NCI-H524 treated with DMSO at 0.1 percent for 48 hours (cell line): ENCODE measurements around the gene ST6GALNAC5.

Experiments
- DNase-seq: peaks from one replicate; lab custom pipeline; 2025; lab: John Stamatoyannopoulos, UW

ST6GALNAC5 gene

DNA sequence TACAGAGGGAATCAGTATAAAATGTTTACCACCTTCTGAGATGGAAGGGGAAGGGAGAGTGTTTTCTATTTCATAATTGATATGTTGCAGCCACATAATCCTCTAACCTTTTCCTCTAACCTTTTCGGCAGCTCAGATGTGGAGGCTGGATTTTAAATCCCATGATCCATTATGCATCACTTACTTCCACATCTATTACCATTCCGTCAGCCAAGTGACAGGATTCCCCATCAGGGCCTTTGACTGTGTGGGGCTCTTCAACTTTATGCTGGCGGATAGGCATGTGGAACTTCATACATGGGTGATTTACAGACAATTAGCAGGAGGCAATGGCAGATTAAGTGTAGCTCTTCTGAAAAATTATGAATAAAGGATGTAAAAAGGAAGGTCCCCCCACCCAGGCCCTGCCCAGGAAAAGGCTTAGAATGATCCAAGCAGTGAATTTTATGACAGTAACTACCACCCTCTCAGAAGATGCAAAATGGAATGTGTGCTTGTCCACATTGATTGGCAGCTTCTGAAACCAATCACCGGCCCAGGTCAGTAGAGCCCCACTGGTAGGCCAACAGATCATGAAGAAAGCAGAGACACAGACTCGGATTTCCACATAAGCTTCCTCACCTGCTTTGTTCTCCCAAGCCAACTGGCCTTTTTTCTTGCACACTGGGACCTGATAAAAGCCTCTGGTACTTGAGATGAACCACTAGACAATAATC, 147.0 kb downstream of the ST6GALNAC5 start:
- DNase-seq, result no peak

DNA sequence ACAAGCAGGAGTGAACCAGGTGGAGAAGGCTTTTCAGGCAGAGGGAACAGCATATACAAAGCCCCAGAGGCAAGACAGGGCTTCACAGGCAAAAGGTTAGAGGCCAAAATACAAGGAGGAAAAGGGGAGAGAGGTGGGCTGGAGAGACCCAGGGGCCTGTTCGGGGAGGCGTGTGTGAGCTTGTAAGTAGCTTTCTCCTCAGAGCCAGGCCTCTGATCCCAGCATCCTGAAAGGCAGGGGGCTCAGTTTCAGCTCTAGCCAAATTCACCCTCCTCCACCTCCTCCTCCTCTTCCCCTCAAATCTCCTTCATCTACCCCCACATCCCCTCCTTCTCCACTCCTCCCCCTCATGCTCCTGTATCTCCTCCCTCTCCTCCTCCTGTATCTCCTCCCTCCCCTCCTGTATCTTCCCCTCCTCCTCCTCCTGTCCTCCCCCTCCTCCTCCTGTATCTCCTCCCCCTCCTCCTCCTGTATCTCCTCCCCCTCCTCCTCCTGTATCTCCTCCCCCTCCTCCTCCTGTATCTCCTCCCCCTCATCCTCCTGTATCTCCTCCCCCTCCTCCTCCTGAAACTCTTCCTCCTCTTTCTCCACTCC, 148.6 kb downstream of the ST6GALNAC5 start:
- DNase-seq, result no peak

DNA sequence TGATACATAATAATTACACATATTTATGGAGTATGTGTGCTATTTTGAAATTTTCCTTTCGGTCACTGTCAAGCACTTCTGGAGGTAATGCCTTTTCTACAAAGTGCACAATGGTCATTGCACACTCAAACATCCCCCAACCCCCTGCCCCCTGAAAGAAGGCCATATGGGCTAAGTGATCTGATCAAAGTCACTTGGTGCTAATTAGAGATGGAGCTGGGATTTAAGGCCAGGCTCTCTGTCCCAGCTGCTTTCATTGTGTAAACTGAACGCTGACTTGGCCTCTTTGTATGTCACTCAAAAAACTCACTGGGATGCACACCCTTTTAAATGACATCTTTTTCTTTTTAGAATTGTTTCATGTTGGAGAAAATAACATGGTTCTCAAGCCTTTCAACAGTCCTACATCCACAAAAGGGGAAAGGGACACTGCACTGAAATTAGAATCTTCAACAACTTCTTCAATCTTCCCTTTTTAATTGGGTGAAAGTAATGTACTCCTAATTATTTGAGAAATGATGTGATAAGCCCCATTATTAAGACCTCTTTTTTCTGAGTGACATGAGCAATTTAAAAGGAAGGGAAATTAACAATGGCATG, 149.2 kb downstream of the ST6GALNAC5 start:
- DNase-seq, result peak; percentile 69

DNA sequence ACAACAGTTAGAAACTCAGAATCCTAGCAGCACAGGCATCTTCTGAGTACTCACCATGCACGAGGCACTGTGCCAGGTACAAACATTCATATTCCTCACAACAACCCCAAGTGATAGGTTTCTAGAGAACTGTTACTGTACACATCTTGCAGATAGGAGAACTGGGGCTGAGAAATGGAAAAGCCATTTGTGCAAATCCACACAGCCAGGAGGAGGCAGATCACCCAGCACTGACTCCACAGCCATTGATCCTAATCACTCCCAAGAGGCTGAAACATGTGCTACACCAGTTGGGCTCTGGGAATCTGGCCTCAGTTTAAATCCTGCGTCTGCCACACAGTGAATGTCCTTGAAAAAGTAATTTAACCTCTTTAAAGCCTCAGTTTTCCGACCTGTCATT, 151.0 kb downstream of the ST6GALNAC5 start:
- peak; percentile 59 for DNase-seq

DNA sequence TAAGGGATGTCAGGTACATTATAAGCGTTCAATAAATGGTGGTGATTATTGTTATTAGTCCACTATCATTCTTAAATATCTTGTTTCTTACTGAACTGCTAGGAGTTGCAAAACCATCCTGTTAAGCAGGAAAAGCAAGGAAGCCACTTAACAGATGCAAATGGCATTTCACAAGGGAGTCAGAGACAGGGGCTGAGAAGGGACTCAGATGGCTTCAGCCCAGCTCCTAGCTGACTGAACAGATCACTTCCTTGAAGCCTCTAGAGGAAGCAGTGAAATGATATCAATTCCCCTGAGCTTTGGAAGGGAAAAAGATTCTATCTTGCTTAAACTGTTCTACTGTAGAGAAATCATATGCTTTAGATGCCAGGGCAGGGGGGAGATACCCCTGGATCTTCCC, 151.5 kb downstream of the ST6GALNAC5 start:
- DNase-seq, result no peak

DNA sequence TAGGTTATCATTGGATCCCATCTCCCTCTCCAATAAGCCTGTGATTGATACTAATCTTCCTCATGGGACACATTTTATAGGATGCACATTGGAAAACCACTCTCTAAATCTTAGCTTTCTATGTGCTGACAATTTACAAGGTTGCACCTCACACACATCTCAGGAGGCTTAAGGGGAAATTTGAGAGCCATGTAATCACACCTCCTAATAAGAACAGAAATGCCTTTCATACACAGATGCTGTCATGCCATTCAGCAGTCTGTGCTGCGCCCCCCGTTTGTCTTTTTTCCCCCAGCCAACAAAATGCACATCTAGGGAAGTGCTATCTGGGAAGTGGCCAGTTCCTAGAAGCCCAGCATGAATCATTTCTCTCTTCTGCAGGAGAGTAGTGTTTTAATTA, 154.5 kb downstream of the ST6GALNAC5 start:
- no peak for DNase-seq

DNA sequence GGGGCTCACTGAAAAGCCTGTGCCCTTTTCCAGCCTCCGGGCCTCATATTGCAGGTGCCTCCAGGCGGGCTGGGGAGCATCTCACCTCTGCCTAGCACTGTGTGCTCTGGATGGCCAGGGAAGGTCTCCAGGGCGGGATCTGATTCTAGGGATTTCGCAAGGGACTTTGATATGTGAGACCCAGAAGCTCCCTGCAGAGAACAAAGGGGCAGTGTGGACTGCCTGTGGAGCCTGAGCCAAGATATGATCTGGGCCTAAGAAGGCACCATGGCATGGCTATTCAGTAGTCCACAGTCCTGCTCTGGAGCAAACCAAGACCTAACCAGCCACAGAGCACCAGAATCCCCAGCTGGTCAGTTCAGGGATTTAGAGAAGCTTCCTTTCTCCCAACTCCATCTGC, 157.2 kb downstream of the ST6GALNAC5 start:
- DNase-seq, result no peak

DNA sequence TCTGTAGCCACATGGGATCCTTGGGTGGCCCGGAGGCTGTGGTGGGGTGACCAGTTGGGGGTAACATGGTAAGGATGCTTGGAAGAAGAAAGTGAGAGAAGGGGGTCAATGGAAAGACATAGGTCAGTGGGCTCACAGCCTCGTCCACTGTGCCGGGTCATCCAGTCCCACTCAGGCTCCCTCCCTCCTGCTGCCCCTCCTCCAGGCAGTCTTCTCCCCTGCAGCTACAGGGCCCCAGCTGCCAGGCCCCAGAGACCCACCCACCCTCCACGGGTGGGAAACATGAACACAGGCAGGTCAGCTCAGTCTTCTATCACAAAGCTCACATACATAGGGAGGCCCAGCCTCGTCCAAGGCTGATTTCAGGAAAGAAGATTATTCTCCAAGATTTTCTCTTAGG, 158.3 kb downstream of the ST6GALNAC5 start:
- DNase-seq, result no peak

DNA sequence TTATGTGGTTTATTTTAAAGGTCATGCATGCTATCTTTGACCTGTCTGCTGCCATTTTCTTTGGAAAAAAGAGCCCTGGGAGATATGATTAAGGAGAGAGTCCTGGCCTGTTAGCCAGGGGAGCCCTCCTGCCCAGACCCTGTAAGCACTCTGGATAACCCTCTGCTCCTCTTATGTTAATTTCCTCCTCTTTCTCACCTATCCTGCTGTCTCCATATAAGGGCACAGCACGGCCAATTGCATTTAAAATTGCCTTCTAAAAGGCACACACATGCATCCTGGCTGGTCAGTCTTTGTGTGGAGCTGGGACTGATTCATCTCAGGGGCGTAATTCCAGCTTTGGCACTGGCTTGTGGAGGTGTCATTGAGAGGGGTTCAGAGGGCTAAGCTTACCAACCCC, 158.9 kb downstream of the ST6GALNAC5 start:
- no peak for DNase-seq

DNA sequence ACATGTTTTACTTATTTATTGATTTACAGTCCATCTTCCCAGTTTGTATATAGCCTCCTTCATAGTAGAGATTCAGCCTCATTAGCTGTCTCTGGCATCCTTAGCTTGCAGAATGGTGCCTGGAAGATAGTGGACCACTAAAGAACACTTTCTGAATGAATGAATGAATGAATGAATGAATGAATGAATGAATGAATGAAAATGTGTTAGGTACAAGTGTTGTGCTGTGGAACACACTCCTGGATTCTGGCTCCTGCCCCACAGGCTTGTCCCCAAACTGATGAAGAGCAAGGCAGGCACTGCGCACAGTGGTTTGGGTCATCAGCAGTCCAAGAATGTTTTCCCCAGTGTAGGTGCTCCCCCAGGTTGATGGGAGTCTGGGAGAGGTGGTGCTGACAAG, 159.4 kb downstream of the ST6GALNAC5 start:
- no peak for DNase-seq

DNA sequence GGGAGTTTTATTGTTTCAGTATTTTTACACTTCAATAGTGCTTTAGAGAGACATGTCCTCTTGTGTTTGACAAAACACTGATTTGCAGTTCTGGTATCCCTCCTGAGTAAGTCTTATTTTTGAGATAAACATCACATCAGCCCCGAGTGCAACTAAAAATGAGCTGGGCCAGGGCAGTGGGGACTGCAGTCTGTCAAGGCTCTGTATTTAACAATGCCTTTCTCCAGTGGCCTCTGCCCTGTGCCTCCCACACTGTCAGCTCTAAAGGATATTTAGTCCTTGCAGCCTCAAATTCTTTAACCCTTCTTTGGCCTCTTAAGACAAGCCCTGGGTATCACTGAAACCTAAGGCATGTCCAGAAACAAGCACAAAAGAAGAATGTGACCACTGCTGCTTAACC, 160.6 kb downstream of the ST6GALNAC5 start:
- DNase-seq, result no peak

DNA sequence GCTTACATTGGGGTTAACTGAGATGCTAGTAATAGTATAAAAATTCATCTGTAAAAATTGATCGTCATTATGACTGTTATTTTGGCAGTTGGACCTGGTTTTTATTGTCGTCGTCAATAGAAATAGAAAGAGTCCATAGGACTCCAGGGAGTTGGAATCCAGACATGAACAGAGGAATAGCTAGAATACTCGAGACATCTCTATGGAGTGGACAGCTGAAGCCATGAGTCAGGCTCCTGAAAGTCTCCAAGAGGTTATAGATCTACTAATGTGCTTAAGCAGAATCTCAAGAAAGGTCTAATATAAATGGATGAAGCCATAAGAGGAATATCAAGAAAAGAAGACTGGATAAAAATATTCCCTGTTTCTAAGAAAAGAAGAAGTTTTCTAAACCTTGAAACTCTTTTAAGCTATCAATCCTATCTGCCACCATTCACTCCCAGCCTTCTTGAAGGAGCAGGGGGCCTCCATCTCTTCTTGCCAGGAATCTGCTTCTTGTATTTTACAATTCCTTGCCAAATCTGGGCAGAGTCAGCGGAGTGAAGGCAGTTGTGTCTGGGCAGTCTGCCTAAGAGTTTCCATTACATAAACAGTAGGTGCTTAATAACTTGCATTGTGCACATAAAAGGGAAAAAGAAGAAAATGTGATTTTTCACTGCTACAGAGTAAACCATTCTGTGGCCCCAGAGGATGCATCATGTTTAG, 163.3 kb downstream of the ST6GALNAC5 start:
- no peak for DNase-seq

DNA sequence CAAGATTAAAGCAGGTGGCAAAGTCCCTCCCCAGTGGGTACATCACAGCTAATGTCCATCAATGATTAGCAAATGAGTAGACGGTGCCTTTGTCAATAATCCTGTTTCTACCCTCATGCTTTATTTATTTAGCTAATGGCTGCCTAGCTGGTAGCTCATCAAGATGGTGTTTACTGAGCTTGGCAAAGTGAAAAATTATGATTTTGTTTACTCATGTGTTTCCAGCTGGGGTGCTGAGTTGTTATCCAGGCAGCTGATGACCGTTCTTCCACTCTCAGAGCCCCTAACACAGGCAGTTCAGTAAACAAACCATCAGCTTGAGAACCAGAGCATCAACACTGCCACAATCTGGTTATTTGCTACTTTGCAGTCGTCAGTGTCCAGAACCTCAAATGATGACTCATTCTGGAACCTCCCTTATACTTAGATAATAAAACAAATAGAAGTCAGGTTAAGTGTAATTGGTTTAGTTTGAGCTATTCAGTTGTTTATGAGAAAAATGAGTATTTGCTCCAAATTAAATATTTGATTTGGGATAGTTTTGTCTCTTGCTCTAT, 163.9 kb downstream of the ST6GALNAC5 start:
- no peak for DNase-seq

DNA sequence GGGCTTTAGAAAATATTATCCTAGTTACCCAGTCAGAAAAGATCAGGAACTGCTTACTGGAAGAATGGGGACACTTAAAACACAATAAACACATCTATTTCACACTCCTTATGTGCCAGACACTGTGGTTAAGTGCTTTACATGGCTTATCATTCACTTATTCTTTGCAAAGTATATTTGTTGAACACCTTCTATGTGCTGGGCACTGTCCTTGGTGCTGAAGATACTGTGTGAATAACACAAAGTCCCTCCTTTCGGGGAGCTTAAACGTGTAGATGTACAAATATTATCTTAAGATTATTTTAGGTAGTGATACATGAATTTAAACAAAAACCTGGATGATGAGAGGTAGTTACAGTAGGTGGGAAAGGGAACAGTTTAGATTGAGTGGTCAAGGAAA, 169.3 kb downstream of the ST6GALNAC5 start:
- no peak for DNase-seq

DNA sequence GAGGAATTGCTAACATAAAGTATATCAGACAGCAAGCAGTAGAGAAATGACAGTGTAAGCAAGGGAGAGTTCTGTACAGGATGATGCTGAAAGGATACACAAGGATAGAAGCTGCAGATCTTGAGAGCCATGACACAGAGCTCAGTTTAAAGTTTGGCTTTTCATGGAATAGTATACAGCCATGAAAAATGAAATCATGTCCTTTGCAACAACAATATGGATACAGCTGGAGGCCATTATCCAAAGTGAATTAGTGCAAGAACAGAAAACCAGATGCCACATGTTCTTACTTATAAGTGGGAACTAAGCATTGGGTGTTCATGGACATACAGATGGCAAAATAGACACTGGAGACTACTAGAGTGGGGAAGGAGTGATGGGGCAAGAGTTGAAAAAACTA, 169.8 kb downstream of the ST6GALNAC5 start:
- no peak for DNase-seq

DNA sequence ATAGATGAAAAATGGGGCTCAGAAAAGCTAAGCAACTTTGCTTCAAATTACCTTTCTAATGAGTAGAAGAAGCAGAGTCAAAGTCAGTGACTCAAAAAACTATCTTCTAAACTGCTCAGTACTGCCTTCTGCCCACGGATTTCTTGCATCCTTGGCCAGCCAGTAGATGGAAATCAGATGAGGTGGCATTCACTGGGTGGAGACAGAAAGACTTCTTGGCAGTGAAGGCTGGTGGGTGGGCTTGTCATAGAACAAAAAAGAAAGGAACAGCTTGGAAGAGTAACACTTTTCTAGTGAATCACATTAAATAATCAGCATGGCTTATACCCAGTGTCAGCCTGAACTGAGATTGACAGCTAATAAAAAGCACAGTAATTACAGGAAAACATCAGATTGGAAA, 170.7 kb downstream of the ST6GALNAC5 start:
- no peak for DNase-seq

DNA sequence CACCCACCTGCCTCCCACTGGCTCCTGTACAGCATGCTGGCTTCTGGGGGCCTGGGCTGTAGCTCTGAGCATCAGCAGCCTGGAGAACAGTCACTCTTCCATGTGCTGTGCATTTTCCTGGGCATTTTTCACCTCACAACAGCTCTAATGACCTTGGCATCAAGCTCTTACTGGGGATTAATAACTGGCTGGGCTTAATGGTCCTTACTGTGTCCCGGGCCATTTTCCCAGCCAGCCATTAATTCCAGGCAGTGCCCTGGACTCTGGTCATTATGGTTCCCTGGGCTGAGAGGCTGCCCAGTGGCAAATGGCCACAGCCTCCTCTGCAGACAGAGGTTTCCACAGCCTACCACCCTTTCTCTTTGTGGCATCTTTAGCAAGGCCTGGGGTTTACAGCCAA, 171.8 kb downstream of the ST6GALNAC5 start:
- DNase-seq, result no peak

DNA sequence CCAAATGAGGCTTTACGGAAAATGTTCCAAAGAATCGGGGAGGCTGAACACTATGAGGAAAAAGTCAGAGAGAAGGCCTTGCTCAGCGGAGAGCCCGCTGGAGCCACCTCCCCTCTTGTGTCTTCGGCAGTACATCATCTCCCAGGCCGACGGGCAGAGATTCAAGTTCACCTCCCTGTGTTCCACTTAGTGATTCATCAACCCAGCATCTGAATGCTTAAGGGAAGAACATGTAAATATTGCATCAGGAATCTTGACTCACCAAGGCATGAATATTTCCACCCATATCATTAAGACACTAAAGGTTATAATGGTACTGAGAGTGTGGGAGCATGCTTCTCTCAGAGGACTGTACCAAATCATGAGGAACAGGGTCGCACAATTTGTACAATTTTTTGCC, 172.5 kb downstream of the ST6GALNAC5 start:
- no peak for DNase-seq

DNA sequence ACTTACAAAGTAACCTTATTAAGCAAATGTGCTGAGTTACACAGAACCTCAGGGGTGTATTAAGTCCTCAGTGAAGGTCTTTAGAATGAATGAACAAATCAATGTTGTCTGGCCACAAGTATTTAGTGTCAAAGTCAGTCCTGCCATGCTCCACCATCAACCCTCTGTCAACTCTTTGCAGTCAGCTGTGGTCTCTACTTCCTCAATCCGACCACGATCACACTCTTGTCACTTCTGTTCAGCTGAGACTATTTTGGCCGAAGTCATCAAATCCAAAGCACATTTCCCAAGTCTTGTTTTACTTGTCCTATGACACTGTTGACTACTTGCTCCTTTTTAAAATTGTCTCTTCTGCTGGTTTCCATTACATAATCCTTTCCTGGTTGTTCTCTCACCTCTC, 173.5 kb downstream of the ST6GALNAC5 start:
- no peak for DNase-seq

DNA sequence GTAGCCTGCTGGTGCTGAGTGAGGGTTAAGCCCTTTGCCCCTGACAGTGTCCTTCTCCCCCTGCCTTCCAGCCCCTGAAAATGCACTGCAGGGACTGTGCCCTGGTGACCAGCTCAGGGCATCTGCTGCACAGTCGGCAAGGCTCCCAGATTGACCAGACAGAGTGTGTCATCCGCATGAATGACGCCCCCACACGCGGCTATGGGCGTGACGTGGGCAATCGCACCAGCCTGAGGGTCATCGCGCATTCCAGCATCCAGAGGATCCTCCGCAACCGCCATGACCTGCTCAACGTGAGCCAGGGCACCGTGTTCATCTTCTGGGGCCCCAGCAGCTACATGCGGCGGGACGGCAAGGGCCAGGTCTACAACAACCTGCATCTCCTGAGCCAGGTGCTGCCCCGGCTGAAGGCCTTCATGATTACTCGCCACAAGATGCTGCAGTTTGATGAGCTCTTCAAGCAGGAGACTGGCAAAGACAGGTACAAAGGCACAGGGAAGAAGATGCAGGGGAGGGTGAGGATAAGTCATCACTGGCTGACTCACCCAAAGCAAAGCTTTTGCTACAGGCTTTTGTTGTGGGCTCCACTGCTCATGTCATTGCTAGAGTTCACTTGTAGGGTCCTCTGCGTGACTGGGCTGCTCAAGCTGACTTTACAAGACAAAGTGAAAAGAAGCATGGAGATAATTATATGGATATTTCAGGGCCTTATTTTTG, 177.0 kb downstream of the ST6GALNAC5 start:
- no peak for DNase-seq

DNA sequence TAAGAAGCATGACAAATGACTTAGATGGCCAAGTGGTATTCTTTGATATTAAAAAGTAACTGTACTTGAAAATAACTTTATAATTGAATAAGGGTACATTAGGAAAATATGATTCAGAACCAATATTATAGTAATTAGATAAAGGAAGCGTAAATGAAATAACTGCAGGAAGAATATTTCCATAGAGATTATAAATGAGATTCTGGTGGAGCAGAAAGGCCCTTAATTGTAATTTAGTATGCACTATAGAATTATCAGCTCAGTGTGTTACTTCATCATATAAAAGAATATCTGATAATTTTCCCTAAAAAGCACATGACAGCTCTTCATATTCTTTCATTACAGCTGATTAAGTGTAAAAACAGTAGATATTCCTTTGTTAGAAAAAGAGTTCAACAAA, 180.3 kb downstream of the ST6GALNAC5 start:
- DNase-seq, result no peak

DNA sequence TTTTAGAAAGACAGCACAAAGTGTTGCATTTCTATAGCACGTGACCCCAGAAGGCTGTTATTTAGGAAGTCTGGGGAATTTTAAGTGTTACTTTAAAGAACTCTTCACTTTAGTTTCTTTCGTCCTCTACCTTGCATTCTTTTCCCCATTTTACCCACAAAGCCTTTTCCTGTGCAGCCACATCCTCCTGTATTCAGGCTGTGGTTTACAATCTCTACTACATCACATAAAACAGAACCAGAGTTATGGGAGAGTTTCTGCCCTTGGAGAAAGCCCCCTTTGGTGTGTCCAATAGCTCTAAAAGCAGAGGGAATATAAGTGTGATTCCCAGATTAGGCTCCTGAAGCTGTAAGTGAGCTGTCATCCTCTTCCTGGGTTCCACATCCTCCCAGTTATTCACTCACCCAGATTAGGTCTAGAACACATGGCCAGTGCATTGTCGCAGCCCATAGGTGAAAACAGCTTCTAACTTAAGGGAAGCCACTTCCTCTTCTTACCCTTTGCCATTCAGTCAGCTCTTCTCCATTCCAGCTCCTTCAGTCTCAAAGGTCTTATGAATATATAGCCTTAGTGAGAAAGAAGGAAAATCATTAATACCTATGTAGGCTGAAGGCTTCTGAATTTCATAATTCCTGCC, 180.8 kb downstream of the ST6GALNAC5 start:
- DNase-seq, result no peak
